NCI-H2196 (cell line): Measurements from ENCODE around the gene TMEM9.
A peak's percentile ranks its signal among the peaks of the same experiment; 100 is the strongest.

ENCODE experiments used
- DNase-seq: peaks from one replicate; lab custom pipeline; 2025; ENCODE audit not compliant: unreplicated experiment; lab: John Stamatoyannopoulos, UW

Gene TMEM9

DNA sequence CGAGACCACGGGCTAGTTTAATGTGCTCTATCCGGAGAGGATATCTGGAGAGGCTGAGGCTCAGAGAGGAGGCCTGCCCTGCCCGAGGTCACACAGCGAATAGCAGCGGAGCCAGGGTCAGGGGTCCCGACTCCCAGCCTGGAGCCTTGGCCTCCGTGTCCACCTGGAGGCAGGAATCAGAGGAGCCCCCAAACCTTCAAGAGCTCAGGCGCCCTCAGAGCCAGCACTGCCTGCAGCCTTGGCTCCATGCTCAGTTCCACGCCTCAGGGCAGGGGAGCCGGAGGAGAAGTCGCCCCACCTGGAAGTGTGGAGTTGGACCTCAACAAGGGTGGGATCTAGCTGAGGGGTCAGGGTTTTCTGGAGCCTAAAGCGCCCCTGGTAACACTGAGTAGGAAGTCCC is 25.3 kb downstream of the TMEM9 start:
- no peak for DNase-seq

DNA sequence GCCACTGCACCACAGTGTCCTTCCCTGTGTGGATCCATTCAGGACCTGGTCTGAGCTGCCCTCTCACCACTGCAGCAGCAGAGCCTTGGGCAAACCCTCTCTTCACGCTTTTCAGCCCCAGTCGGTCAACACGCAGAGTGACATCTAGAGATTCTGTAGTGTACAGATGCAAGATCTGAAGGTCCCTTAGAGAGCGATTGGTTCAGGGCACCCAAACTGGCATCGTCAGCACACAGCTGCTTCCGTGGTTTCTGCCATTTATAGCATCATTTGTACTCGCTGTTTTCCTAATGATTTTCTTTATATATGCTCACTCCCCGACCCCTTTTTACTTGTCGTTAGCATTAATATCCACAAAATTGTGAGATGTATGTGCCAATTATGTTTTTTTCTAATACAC is 25.8 kb downstream of the TMEM9 start:
- DNase-seq = no peak

DNA sequence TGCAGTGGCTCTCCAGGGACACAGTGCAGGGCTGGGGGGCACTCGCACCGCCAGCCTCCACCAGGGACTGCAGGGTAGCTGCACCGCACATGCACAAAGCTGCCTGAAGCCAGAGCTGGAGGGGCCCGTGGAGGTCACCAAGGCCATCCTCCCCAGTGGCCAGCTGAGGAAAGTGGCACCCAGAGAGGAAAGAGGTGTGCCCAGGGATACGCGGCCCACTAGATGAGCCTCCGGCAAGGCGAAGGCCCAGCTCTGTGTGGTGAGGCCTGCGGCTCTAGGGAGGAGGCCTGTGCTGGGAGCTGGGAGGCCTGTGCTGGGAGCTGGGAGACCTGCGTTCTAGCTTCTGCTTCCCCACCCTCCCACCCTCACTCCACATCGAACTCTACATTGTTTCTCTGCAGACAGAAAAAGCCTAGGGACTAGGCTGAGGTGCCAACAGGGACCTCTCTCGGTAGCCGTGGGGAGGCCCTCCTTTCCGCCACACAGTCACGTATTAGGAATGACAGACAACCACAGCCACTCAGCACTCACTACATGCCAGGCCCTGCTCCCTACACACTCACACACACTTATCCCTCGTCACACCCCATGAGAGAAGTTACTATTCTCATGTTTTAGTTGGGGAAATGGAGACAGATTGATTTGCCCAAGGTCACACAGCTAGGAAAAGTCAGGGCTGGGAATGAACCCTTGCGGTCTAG is 26.4 kb downstream of the TMEM9 start:
- DNase-seq = no peak

DNA sequence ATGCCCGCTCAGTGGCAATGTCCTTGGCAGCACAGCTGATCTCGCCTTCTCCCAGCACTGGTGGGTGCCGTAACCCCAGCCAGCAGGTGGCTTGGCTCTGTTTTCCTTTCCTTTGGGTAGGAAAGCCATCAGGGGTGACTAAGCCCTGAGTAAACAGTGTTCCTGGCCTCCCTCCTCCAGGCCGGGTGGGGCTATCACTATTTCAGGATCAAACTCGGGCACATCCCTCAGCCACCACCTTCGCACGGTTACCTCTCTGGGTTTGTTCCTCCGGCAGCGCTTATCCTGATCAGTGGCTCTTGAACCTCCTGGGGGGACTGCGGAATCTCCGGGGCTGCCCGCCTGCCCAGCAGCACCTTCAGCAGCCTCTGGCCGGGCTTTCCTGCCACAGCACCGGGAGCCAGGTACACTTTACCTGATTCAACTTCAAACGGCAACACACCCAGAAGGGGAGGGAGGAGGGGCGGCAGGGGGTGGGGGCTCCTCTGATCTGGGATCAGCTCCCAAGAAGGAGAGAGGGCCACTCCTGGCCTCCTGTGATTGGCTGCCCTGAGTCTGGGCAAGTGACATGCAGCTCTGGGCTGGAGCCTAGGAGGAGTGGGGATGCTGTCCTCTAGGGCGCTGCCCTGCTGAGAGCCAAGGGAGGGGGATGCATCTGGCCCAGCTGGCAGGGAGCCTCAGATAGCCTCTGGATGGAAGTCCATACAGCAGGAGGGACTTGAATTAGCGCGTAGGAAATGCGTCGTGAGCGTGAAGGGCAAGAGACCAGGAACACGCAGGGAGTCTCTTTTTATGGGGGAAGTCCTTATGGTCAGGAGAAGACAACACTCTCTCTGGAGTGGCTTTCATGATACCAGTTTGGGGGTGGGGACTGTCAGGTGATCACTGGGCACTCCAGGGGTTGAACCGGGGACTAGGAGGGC is 27.2 kb downstream of the TMEM9 start, which contains the start of gene ASCL5:
ASCL5 (minus strand) TSS at position 353 of the 923 bp plus-strand sequence. CDS start 11,812 bp downstream, outside the sequence.
- peak; percentile 71 for DNase-seq

DNA sequence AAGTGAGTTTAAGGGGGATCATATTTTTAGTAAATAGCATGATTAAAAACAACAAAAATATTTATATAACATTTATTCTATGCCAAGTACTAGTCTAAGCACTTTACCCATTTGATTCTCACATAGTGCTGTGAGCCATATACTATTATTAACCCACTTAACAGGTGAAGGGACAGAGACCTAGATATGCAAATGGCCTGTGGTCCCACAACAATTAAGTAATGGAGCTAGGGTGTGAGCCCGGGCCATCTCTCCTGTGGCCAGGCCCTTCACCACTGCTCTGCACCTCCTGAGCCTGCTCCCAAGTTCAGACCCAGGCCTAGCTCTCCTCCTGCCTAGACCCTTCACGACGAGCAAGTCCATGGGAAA is 27.8 kb downstream of the TMEM9 start:
- no peak for DNase-seq

DNA sequence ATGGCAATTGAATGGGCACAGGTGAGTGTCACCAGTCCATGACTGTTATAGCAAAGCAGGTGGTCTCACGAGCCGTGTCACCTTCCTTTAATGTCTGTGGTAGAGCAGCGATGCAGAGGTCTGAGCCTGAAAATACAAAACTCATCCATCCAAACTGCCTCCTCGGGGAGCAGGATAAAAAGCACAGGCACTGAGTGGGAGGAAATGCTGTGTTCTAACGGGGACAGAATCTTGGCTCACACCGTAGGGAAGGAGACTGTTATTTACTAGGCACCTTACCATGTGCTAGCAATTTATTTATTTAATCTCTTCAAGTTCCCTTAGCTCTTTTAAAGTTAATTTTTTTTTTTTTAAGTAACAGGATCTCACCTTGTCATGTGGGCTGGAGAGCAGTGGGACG is 28.5 kb downstream of the TMEM9 start:
- no peak for DNase-seq

DNA sequence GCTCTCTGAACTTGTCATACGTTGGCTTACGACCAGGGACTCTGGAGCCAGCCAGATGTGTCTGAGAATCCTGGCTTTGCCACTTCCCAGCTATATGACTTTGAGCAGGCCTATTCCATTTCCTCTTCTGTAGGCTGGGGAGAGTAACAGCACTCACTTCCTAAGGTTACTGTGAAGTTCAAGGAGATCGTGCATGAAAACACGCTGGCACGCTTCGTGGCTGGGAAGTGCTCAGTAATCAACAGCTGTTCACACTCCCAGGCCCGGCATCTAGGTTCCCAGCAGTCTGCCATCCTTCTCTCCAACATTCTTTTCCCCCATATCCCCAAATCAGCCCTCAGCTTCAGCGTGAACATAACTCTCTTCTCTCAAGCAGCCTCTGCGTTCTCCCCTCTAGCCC is 29.3 kb downstream of the TMEM9 start:
- DNase-seq = no peak

DNA sequence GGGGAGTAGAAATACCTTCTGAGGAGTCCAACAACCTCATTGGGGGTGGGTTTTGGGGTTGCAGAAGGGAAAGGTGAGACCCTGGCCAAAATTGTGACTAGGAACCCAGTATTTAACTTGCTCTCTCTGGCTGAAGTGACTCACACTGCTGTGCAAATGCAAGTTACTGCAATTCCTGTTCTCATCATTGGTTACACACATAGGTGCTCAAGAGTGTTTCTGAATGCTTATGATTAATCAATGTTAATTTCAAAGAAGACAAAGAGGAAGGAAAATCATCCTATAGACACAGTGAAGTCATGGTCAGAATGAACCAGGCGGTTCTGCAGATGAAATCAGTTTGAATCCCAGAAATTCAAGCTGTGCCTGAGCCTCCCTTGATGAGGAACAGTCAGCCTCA is 30.4 kb downstream of the TMEM9 start:
- DNase-seq = no peak

DNA sequence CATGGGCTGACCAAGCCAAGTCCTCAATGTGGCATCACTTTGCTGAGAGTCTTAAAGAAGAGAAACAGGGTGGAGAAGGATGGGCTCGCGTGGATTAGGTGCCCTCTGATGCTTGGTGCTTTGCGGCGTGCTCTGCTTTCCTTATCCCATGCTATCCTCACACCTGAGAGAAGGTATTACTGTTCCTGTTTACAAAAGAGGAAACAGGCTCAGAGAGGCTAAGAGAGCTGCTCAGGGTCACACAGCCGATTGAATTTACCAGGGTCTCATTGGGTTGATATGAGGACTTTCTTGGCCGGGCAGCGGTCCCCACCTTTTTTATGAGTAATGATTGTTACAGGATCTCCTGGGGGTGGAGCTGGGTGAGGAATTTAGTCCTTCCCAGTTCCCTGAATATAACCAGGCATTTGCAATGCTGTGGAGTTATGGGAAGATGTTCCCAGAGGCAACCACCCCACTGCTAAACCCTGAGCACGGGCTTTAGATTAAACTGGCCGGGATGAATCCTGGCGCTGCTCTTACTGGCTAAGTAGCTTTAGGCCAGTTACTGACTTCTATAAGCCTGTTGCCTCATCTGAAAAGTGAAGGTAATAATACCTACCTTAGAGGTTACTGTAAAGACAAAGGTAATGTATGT is 31.8 kb downstream of the TMEM9 start:
- no peak for DNase-seq

DNA sequence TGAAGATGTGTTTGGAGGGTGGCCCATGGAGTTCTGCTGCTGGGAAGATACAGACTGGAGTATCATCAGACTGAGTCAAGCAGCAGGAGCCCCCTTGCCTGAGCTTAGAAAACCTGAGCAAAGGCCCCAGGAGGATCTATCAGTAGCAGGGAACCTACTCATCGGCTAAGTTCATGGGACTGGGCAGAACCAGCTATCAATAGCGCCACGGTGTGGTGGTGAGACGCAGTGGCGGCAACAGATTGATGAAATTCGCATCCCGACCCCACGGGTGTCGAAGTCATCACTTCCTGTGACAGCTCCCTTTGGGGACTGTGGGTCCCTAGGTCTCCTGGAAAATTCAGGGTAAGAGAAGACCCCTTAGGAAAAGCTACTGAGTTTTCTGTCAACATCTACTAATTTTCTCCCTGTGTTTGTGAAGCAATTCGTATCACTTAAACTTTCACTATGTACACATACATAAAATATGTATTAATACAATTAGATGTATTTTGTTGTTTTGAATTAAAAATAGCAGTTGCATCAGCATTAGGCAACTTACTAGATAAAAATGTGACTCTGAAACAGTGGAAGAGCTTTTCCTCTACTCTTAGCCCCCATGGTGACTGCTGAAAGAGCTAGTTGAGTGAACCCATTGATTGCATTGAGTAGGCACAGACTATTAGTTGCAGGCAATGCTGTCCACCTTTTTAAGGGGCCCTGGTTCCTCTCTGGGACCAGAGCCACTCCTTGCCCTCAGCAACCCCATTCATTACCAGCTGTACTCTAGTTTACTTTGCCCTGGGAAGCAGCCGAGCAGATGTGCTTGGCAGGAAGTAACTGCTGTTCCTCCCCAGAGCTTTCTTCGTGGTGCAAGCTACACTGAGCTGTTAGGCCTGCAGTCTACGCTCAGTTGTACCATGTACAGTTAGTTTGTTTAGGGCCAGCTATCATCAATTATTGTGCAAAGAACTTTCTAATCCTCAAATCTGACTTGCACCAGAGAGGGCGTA is 34.8 kb downstream of the TMEM9 start:
- DNase-seq = no peak

DNA sequence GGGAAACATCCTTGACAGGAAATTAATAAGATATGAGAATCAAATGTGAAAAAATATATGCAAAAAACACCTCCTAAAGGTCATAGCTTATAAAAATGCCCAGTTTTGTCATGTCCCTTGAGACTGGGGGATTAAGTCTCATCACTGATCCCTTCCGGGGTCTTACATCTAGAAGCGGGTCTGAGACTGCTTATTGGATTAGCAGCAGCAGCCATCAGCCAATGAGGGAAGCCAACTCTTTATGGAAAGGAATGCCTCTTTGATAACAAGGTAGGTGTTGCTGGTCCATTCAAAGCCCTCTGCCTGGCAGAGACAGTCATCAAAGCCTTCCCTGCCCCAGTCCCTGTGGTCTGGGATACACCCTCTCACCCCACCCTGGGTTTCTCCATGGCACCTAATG is 38.2 kb downstream of the TMEM9 start:
- no peak for DNase-seq

DNA sequence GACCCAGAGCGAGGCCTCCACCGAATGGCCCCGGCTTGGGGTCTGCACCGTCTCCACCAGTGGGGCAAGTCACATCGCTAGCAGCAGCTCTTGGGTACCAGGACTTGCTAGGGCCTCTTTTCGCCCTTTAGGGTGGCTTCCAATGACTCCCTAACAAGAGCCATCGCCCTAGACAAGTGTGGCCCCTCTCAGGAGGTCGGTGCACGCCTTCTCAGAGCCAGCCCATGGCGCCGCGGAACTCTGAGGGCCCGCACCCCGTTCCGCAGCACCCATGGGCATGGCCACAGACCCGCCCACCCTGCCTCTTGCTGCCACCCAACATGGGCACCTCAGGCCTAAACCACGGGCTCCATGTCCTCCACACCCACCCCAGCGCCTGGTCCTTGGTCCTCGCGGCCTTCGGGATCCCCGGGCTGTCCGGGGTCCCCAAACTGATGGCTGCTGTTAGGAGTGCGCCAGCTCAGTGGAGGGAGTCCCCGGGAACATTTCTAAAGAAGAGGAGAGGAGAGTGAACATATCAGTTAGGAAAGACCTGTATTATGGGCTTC is 38.8 kb downstream of the TMEM9 start:
- no peak for DNase-seq

DNA sequence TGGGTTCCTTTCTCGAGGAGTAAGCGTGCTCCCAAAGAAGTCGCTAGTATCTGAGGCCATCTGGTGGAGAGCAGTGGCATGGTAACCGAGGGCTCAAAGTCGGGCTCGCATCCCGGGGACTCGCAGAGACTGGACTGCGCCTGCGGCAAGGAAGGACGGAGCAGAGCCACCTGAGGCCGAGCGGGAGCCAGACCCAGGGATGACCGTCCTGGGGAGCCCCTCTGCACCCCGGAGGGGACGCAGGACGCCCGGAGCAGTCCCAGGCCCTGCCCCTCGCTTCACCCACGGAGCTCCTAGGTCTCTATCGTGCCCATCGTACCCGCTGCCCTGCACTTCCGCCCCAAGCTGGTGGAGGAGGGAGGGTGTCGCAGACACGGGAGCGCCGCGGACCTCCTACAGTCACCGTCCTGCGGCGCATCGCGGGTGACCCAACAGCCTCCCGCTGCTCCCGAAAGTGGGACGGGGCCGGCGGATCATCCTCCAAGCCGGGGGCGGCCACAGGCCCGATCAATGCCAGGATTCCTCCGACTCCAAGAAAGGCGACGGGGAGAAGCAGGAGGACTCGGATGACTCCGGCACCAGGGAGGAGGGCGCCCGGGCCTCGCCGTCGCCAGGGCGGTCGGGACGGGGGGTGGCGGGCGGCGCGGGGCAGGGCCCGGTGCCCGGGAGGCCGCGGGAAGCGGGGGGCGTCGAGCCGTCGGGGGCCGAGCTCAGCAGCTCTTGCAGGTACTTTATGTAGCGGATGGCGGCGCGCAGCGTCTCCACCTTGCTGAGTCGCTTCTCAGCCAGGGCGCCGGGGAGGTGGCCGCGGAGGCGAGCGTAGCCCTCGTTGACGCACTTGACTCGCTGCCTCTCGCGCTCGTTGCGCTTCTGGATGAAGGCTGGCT is 39.8 kb downstream of the TMEM9 start:
- peak; percentile 96 for DNase-seq

DNA sequence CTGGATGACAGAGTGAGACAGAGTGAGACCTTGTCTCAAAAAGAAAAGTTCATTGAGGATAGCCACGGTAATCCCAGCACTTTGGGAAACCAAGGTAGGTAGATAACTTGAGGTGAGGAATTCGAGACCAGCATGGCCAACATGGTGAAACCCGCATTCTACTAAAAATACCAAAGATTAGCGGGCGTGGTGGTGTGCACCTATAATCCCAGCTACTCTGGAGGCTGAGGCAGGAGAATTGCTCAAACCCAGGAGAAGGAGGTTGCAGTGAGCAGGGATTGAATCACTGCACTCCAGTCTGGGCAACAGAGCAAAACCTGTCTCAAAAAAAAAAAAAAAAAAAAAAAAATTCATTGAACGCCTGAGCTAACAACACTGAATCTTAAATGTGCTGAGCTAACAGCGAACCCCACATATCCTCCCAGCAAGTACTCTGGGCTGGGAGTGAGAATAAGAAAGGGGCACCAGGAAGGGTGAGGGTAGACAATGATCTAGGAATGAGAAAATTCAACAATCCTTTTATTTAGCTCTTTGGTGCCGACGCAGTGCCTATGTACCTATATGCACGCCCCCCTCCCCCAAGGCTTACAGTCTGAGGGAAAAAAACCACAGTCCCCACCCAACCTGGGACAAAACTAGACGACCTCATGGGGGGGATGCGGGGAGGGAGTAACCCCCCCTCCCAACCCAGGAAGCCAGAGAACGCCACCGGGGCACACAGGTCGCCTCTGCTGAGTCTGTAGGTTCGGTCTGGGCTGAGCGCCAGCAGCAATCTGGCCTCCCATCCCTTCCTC is 40.6 kb downstream of the TMEM9 start:
- DNase-seq = no peak

DNA sequence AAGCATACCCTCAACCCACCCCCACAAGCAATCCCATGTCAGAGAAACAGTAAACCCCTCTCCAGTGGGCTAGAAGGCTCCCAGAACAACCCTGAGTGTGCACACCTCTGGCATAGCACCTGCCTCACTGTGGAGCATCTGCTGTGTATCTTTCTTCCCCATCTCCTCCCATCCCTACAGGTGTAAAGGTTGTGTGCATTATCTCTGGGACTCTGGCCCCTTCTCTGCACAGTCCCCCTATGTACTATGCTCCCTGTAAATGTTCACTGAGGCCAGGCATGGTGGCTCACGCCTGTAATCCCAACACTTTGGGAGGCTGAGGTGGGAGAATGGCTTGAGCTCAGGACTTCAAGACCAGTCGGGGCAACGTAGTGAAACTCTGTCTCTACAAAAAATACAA is 41.3 kb downstream of the TMEM9 start:
- DNase-seq = no peak

DNA sequence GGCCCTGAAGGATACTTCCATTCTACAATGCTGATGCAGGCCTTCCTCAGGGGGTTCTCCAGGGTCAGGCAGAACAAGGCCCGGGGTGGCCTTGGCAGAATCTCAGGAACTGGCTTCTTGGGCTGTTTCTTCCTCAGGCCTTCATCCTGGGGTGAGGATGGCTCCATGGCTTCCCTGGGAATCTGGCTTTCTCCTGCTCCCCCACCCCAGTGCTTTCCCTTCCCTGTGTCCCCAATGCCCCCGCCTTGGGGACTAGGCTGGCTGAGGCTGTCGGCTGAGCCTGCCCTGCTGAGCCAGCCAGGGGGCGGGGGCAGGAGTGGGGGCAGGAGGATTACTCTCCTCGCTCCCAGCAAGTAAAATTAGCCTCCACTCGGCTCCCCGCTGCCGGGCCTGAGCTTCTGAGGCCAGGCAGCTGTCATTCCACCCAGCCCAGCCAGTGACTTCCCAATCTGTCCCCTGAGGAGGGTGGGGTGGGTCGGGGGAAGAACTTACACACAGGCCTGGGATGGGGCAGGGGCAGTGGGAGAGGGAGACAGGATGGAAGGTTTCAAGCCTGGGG is 42.0 kb downstream of the TMEM9 start, which contains the start of gene CACNA1S:
CACNA1S (minus strand) TSS at position 254 of the 559 bp plus-strand sequence; CDS start at position 167, 87 bp downstream.
- no peak for DNase-seq

DNA sequence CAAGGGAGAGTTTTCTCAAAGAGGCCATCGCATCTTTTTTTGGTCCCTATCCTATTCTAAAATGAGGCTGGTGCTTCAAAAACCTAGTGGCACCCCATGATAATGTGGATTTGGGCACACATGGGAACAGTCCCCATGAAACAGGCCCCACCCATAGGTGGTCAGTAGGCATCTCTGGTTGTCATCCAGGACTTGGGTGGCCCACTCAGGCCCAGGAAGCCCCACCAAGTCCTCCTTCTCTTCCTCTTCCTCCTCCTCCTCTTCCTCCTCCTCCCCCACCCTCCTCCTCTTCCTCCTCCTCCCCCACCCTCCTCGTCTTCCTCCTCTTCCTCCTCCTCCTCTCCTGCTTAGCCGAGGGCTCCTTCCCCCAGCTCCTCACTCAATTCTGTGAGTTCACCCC is 42.6 kb downstream of the TMEM9 start:
- no peak for DNase-seq

DNA sequence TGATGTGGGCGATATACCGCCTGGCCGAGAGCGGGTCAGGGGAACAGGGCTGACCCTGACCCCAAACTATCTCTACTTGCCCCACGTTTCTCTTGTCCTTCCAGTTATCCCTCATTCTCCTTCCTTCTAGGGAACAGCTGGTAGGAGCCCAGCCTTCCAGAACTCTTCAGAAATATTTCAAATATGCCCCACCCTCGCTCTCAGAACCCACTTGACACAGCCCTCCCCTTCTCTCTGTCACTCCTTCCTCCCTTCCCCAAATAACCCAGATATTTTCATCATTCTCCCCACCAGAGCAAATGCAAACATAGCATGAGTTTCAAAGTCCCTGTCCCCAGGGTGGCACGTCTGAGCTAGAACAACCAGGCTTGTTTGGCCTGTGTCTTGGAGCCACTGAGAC is 43.1 kb downstream of the TMEM9 start:
- no peak for DNase-seq
